Liver (tissue), 9 donors: ENCODE results near the gene ACSS1. TPM values are rescaled to one million over a fixed set of nuclear protein-coding genes. Genes with fewer than 3 reads are reported as not detected.

Experiments used
- DNase-seq: peaks from one replicate; pipeline ENCODE4 v3.0.0-alpha.2; 2017; ENCODE audit warnings: low spot score
- H3K27ac ChIP-seq, 2 donors: one replicate each; pipeline ENCODE4 v1.7.0; 2013; ENCODE audit warnings: inconsistent platforms in 2 of 2, low read length in 2 of 2, control low read depth in 1 of 2, low read depth in 1 of 2, mild to moderate bottlenecking in 1 of 2
- H3K27me3 ChIP-seq, 4 donors: one replicate each; pipeline versions ENCODE4 v1.6.1 to v1.7.0; 2013; ENCODE audit warnings: low read length in 3 of 4, inconsistent platforms in 1 of 4, mild to moderate bottlenecking in 1 of 4, moderate library complexity in 1 of 4; ENCODE audit not compliant: control insufficient read depth in 4 of 4, insufficient read depth in 4 of 4
- H3K36me3 ChIP-seq, 4 donors: one replicate each; pipeline versions ENCODE4 v1.6.1 to v1.7.0; 2013; ENCODE audit warnings: low read length in 3 of 4, mild to moderate bottlenecking in 3 of 4, low read depth in 1 of 4, moderate library complexity in 1 of 4; ENCODE audit not compliant: control insufficient read depth in 4 of 4, insufficient read depth in 3 of 4
- H3K4me1 ChIP-seq, 4 donors: one replicate each; pipeline versions ENCODE4 v1.6.1 to v1.7.0; 2013; ENCODE audit warnings: low read length in 3 of 4, mild to moderate bottlenecking in 3 of 4, moderate library complexity in 1 of 4; ENCODE audit not compliant: control insufficient read depth in 4 of 4, insufficient read depth in 4 of 4
- H3K4me3 ChIP-seq, 3 donors: one replicate each; pipeline versions ENCODE4 v1.6.1 to v1.7.0; 2013; ENCODE audit warnings: low read length in 3 of 3, control low read depth in 1 of 3, low read depth in 1 of 3, mild to moderate bottlenecking in 1 of 3
- H3K9ac ChIP-seq, 2 donors: one replicate each; pipeline ENCODE4 v1.7.0; 2013; ENCODE audit warnings: low read length in 2 of 2, mild to moderate bottlenecking in 2 of 2, moderate library complexity in 2 of 2, control low read depth in 1 of 2, low read depth in 1 of 2
- H3K9me3 ChIP-seq, 4 donors: one replicate each; pipeline versions ENCODE4 v1.6.1 to v1.7.0; 2013; ENCODE audit warnings: low read length in 3 of 4; ENCODE audit not compliant: control insufficient read depth in 4 of 4
- FOXA1 ChIP-seq: IDR thresholded peaks from 2 replicates; pipeline ENCODE4 v1.6.1; 2016; ENCODE audit warnings: antibody characterized with exemption
- FOXA2 ChIP-seq: IDR thresholded peaks from 2 replicates; pipeline ENCODE4 v1.6.1; 2016; ENCODE audit warnings: antibody characterized with exemption
- GABPA ChIP-seq, 2 donors: IDR thresholded peaks in 1 of 2; conservative IDR thresholded peaks in 1 of 2; 2 replicates each; pipeline ENCODE4 v1.6.1; 2016; ENCODE audit warnings: antibody characterized with exemption in 2 of 2, mild to moderate bottlenecking in 1 of 2, moderate library complexity in 1 of 2
- HNF4A ChIP-seq, 2 donors: conservative IDR thresholded peaks; 2 replicates each; pipeline ENCODE4 v1.6.1; 2016; ENCODE audit warnings: antibody characterized with exemption in 2 of 2, mild to moderate bottlenecking in 2 of 2
- JUND ChIP-seq, 2 donors: IDR thresholded peaks; 2 replicates each; pipeline ENCODE4 v1.6.1; 2016; ENCODE audit warnings: antibody characterized with exemption in 2 of 2
- MAX ChIP-seq: IDR thresholded peaks from 2 replicates; pipeline ENCODE4 v1.6.1; 2016; ENCODE audit warnings: antibody characterized with exemption
- NR2F2 ChIP-seq: IDR thresholded peaks from 2 replicates; pipeline ENCODE4 v1.6.1; 2016; ENCODE audit warnings: antibody characterized with exemption
- RAD21 ChIP-seq, 2 donors: IDR thresholded peaks; 2 replicates each; pipeline ENCODE4 v1.6.1; 2016; ENCODE audit warnings: antibody characterized with exemption in 2 of 2, mild to moderate bottlenecking in 2 of 2
- RXRA ChIP-seq, 2 donors: IDR thresholded peaks; 2 replicates each; pipeline ENCODE4 v1.6.1; 2017 to 2018; ENCODE audit warnings: antibody characterized with exemption in 2 of 2, mild to moderate bottlenecking in 1 of 2
- SP1 ChIP-seq: IDR thresholded peaks from 2 replicates; pipeline ENCODE4 v1.6.1; 2018; ENCODE audit warnings: antibody characterized with exemption, mild to moderate bottlenecking
- TAF1 ChIP-seq: conservative IDR thresholded peaks from 2 replicates; pipeline ENCODE4 v1.6.1; 2016; ENCODE audit warnings: antibody characterized with exemption, mild to moderate bottlenecking
- YY1 ChIP-seq: IDR thresholded peaks from 2 replicates; pipeline ENCODE4 v1.6.1; 2016; ENCODE audit warnings: antibody characterized with exemption, mild to moderate bottlenecking
- WGBS: extraction: QIAGEN DNeasy Blood & Tissue Kit; methylation state at CpG from one replicate; pipeline ENCODE4 v1.1.7; 2013; 5-methylcytosine and 5-hydroxymethylcytosine counted together
- polyA plus RNA-seq, 2 donors: library from polyadenylated mRNA; stranded (reverse) in 1 of 2; unstranded in 1 of 2; fragments of 200-250 nt in 1 of 2; fragments of >200 nt in 1 of 2; fragmentation: Nextera tagmentation in 1 of 2; extraction: Ambion mirVana in 1 of 2; gene quantifications; one replicate each; pipeline versions ENCODE4 v1.2.1 to v1.2.3, GENCODE V29; 2013 to 2015
- total RNA-seq, 2 donors: library from RNA; depleted of rRNA; stranded (reverse); fragments of >200 nt; gene quantifications; one replicate each; pipeline ENCODE4 v1.2.3, GENCODE V29; 2014
- TF ChIP-seq, protein P1 (sequence below): IDR thresholded peaks from 2 replicates; pipeline ENCODE4 v1.6.1; 2016; ENCODE audit warnings: antibody characterized with exemption
- TF ChIP-seq, protein P2 (sequence below): IDR thresholded peaks from 2 replicates; pipeline ENCODE4 v1.6.1; 2016; ENCODE audit warnings: antibody characterized with exemption
- donor health status: healthy.
- donor health status: healthy.
- donor health status: healthy.
- donor health status: healthy.
- donor health status: healthy.

ACSS1 gene
- total and polyA plus RNA-seq, 4 donors = 5.3 to 87.5 (median 22.1) TPM

DNA sequence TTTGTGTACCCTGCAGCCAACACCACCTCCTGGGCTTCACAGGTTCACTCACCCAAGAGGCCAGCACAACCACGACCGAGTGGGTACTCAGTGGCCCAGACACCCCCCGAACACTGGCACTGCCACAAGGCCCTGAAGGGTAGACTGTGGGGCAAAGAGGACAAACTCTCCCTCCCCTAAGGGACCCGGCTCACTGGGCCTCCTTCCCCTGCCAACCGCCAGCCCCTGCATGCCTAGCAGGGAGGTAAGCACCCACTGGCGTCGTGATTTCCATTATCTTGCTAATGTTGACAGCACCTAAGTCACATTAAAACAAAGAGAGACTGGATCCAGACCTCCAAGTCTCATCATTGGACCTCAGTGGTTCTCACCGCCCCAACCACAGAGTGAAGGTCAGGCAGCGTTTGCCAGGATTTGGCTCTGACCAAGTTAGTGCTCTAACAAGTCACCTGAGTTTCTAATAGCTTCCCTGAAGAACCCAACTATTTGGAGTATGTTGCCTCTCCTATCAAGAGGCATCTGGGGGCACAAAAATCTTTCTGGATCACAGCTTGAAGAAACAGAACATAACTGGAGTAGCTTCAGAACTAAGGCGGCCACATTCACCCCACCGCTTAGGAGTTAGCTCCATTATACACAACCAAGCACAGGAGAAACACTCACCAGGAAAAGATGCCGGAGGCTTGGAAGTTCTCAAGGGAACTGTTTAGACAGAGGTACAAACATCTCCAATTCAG, 51.3 kb downstream of the ACSS1 start:
- Histone ChIP-seq H3K4me3 (no peak overlapping the region), H3K9me3 (no peaks in the 10 kb centered on the region), H3K4me1 (peaks cover 8 to 34% (median 20%) of the 10 kb centered on the region in 4 donors), H3K9ac (no peak overlapping the region), H3K27ac (no peak overlapping the region), H3K36me3 (no peaks in the 10 kb centered on the region), H3K27me3 (no peaks in the 10 kb centered on the region)
- WGBS = 94% methylated on average over 12 of the region's 12 CpGs
- no peak for DNase-seq
- TF ChIP-seq YY1 (no peak), MAX (no peak), FOXA2 (no peak), RAD21 (IDR thresholded peaks at IDR 0.05) (no peak), TAF1 (no peak), NR2F2 (no peak), FOXA1 (no peak), GABPA (IDR thresholded peaks at IDR 0.05 in 1 of 2, conservative IDR thresholded peaks at IDR 0.05 in 1 of 2) (no peak)
- TF ChIP-seq, protein P1, sequence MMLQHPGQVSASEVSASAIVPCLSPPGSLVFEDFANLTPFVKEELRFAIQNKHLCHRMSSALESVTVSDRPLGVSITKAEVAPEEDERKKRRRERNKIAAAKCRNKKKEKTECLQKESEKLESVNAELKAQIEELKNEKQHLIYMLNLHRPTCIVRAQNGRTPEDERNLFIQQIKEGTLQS = no peak
- TF ChIP-seq, protein P2, sequence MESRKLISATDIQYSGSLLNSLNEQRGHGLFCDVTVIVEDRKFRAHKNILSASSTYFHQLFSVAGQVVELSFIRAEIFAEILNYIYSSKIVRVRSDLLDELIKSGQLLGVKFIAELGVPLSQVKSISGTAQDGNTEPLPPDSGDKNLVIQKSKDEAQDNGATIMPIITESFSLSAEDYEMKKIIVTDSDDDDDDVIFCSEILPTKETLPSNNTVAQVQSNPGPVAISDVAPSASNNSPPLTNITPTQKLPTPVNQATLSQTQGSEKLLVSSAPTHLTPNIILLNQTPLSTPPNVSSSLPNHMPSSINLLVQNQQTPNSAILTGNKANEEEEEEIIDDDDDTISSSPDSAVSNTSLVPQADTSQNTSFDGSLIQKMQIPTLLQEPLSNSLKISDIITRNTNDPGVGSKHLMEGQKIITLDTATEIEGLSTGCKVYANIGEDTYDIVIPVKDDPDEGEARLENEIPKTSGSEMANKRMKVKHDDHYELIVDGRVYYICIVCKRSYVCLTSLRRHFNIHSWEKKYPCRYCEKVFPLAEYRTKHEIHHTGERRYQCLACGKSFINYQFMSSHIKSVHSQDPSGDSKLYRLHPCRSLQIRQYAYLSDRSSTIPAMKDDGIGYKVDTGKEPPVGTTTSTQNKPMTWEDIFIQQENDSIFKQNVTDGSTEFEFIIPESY = no peak

DNA sequence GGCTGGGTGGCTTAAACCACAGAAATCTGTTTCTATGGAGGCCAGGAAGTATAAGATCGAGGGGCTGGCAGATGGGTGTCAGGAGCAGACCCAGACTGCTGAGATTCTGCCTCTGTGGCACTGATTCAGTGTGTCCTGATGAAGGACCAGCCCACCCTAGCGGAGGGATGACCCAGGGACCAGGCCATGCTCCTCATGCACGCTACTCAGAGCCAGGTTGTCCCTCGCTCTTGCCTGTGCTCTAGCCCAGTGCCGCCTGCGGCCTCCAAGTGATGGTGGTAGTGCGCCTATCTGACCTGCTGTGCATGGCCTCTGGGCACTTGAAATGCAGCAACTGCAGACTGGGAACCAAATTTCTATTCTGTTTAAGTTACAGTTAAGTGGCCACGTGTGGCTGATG, 52.3 kb downstream of the ACSS1 start:
- Histone ChIP-seq H3K27ac (no peak overlapping the region), H3K9ac (no peak overlapping the region), H3K4me1 (peaks cover 2 to 25% (median 14%) of the 10 kb centered on the region in 4 donors), H3K27me3 (no peaks in the 10 kb centered on the region), H3K4me3 (no peak overlapping the region), H3K36me3 (no peaks in the 10 kb centered on the region), H3K9me3 (no peaks in the 10 kb centered on the region)
- DNase-seq = no peak
- TF ChIP-seq JUND (IDR thresholded peaks at IDR 0.05) = no peak
- TF ChIP-seq RAD21 (IDR thresholded peaks at IDR 0.05) = no peak
- WGBS = 94% methylated on average over 8 of the region's 8 CpGs

- DNase-seq = no peak
- Histone ChIP-seq H3K9ac (no peak overlapping the region), H3K27me3 (no peaks in the 10 kb centered on the region), H3K4me3 (no peak overlapping the region), H3K9me3 (no peaks in the 10 kb centered on the region), H3K36me3 (no peaks in the 10 kb centered on the region), H3K27ac (no peak overlapping the region), H3K4me1 (peaks cover 2 to 25% (median 14%) of the 10 kb centered on the region in 4 donors)
- TF ChIP-seq SP1 (peak; percentile 49), RXRA (IDR thresholded peaks at IDR 0.05) (peak; percentile 61 to 64), HNF4A (conservative IDR thresholded peaks at IDR 0.05) (peak; percentile 18 to 28), FOXA1 (no peak)
- TF ChIP-seq, protein P1 = no peak
- TF ChIP-seq, protein P2 = no peak
- WGBS = 46% methylated on average over 2 of the region's 2 CpGs
These were observed 52.7 kb downstream of the ACSS1 start for GRCh38 chr20:25005220-25005619.
